Suprapubic skin (tissue), 4 donors: Measurements from ENCODE around the gene C3orf52.

Experiments
- CTCF ChIP-seq, 2 donors: fragments of 200-600 bp in 1 of 2; fragments of 450-650 bp in 1 of 2; sonication (generic) in 1 of 2; IDR thresholded peaks; one replicate each; pipeline ENCODE4 v1.5.1; 2016 to 2019; ENCODE audit warnings: antibody characterized with exemption in 2 of 2, mild to moderate bottlenecking in 1 of 2, moderate library complexity in 1 of 2
- EP300 ChIP-seq: sonication (generic); formaldehyde crosslinking; IDR thresholded peaks from one replicate; pipeline ENCODE4 v1.6.1; 2017; ENCODE audit warnings: antibody characterized with exemption
- POLR2A ChIP-seq, 2 donors: fragments of 450-650 bp; IDR thresholded peaks; one replicate each; pipeline ENCODE4 v1.6.1; 2017; ENCODE audit warnings: antibody characterized with exemption in 2 of 2, mild to moderate bottlenecking in 2 of 2, moderate library complexity in 2 of 2
- POLR2AphosphoS5 ChIP-seq, 3 donors: sonication (generic); formaldehyde crosslinking; IDR thresholded peaks; one replicate each; pipeline ENCODE4 v1.6.1; 2017; ENCODE audit warnings: antibody characterized with exemption in 3 of 3

GRCh38 chr3:112136046-112136445 is 49.9 kb downstream of the C3orf52 start:
- TF ChIP-seq CTCF (IDR thresholded peaks at IDR 0.05) (no peak), POLR2A (IDR thresholded peaks at IDR 0.05) (no peak), POLR2AphosphoS5 (IDR thresholded peaks at IDR 0.05) (no peak), EP300 (no peak)
